Sciatic nerve (tissue), 2 donors: ENCODE measurements around the gene PRDM16. TPM values are rescaled to one million over a fixed set of nuclear protein-coding genes. Genes with fewer than 3 reads are reported as not detected.
"Not testable (repeated sequence)": the region's sequence is repeated elsewhere in the genome, so short reads cannot be mapped to it uniquely, and the experiment has no call there.

Experiments used
- ATAC-seq: fragments of 200-7000 bp; cut with Tn5 transposase; one replicate; pipeline ENCODE4 v1.9.1; 2020; ENCODE audit warnings: mild to moderate bottlenecking, moderate library complexity
- DNase-seq: peaks from one replicate; pipeline ENCODE4 v3.0.0-alpha.2; 2020; ENCODE audit warnings: low spot score
- intact Hi-C: fragments of 100-400 bp; cut with DNase I; formaldehyde crosslinking; loops from one replicate; pipeline ENCODE4 v1.14.2; 2022
- total RNA-seq: library from RNA; stranded (reverse); fragmentation: NEBNext Ultra II Directional; extraction: Animal tissue kit (Norgen Biotek cat#: 25700); gene quantifications from one replicate; pipeline ENCODE4 v1.2.1, GENCODE V29; 2021
- donor health status: DM: no; HTN: no; CAD: no.
- donor health status: DM: no; HTN: no; CAD: no.

The PRDM16 gene
- total RNA-seq, 1 donor from 2014 or later, result 31.3 TPM

- no peak for DNase-seq
- no peak for ATAC-seq
- intact Hi-C loops, result loop anchor here (5.0 to 10.0 kb wide), 3 partner anchors 130 to 217 kb away; partner anchors contain the start of gene PRDM16
Observed at GRCh38 chr1:3284691-3285090, 215.7 kb downstream of the PRDM16 start.

GRCh38 chr1:3285106-3285740, 216.2 kb downstream of the PRDM16 start:
- ATAC-seq (no peak), DNase-seq (no peak)
- intact Hi-C loops, result loop anchor here (10.0 kb wide), 2 partner anchors 130 kb away; no protein-coding TSS in a partner anchor

- intact Hi-C loops, result loop anchor here (10.0 kb wide), 2 partner anchors 128 to 132 kb away; no protein-coding TSS in a partner anchor
- not testable (repeated sequence) for DNase-seq, ATAC-seq
Observed at GRCh38 chr1:3287095-3287494, 218.1 kb downstream of the PRDM16 start.

- intact Hi-C loops, result loop anchor here (10.0 kb wide), 2 partner anchors 127 to 133 kb away; no protein-coding TSS in a partner anchor
- ATAC-seq (no peak), DNase-seq (no peak)
Observed at GRCh38 chr1:3287656-3288160, 218.7 kb downstream of the PRDM16 start.

- intact Hi-C loops, result loop anchor here (10.0 kb wide), 2 partner anchors 125 to 135 kb away; no protein-coding TSS in a partner anchor
- ATAC-seq (no peak), DNase-seq (no peak)
Observed at GRCh38 chr1:3289502-3289901, 220.5 kb downstream of the PRDM16 start.

- no peak for ATAC-seq
- no peak for DNase-seq
- intact Hi-C loops, result no loop called here
Observed at GRCh38 chr1:3290438-3290837, 221.4 kb downstream of the PRDM16 start.

- DNase-seq, result no peak
- intact Hi-C loops, result no loop called here
- no peak for ATAC-seq
Observed at GRCh38 chr1:3290915-3291314, 221.9 kb downstream of the PRDM16 start.

GRCh38 chr1:3292051-3292722, 223.2 kb downstream of the PRDM16 start:
- ATAC-seq (no peak), DNase-seq (no peak)
- intact Hi-C loops, result no loop called here

GRCh38 chr1:3292868-3293562, 224.0 kb downstream of the PRDM16 start:
- ATAC-seq, result no peak
- intact Hi-C loops, result no loop called here

GRCh38 chr1:3293563-3294080, 224.6 kb downstream of the PRDM16 start:
- ATAC-seq, result no peak
- intact Hi-C loops, result no loop called here

More at GRCh38 chr1:3292868-3293562, 224.0 kb downstream of the PRDM16 start:
- no peak for DNase-seq

GRCh38 chr1:3294450-3294849, 225.4 kb downstream of the PRDM16 start:
- DNase-seq (no peak), ATAC-seq (no peak)
- intact Hi-C loops, result no loop called here

More at GRCh38 chr1:3293563-3294080, 224.6 kb downstream of the PRDM16 start:
- DNase-seq, result no peak

GRCh38 chr1:3295846-3296245, 226.8 kb downstream of the PRDM16 start:
- intact Hi-C loops, result no loop called here
- DNase-seq (no peak), ATAC-seq (no peak)

- intact Hi-C loops, result no loop called here
- DNase-seq, result no peak
- no peak for ATAC-seq
Observed at GRCh38 chr1:3296326-3296725, 227.3 kb downstream of the PRDM16 start.

- ATAC-seq (no peak), DNase-seq (no peak)
- intact Hi-C loops, result no loop called here
Observed at GRCh38 chr1:3296826-3297225, 227.8 kb downstream of the PRDM16 start.

GRCh38 chr1:3297756-3298155, 228.8 kb downstream of the PRDM16 start:
- no peak for ATAC-seq
- DNase-seq, result no peak

GRCh38 chr1:3298197-3298596, 229.2 kb downstream of the PRDM16 start:
- DNase-seq, result no peak
- no peak for ATAC-seq
- intact Hi-C loops, result no loop called here

More at GRCh38 chr1:3297756-3298155, 228.8 kb downstream of the PRDM16 start:
- intact Hi-C loops, result no loop called here

- intact Hi-C loops, result no loop called here
- DNase-seq (no peak), ATAC-seq (peak; percentile 44)
Observed at GRCh38 chr1:3304246-3304645, 235.2 kb downstream of the PRDM16 start.

- DNase-seq, result no peak
- intact Hi-C loops, result no loop called here
- ATAC-seq, result no peak
Observed at GRCh38 chr1:3304692-3305091, 235.7 kb downstream of the PRDM16 start.

- DNase-seq, result no peak
- no peak for ATAC-seq
- intact Hi-C loops, result no loop called here
Observed at GRCh38 chr1:3305156-3305555, 236.2 kb downstream of the PRDM16 start.
